ENCODE results near the gene EPHB1.

Gene EPHB1

DNA sequence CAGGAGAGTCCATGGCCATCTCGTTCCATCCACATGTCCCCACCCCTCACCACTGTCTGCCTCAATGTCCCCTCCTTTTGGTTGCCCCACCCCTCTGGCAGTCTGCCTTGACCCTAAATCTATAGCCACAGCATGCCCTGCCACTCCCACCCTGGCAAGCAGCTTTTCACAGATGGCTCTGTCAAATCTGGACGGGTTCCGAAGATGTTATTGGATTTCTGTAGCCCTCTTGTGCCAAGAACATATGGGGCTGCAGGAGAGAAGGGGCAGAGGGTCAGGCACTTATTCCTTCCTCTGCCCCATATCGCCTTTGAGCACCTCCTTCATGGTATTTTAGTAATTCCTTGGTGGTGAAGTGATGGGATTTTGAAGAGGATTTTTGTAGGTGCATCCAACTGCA, 57.1 kb downstream of the EPHB1 start:
- FAIRE-seq: no peak

DNA sequence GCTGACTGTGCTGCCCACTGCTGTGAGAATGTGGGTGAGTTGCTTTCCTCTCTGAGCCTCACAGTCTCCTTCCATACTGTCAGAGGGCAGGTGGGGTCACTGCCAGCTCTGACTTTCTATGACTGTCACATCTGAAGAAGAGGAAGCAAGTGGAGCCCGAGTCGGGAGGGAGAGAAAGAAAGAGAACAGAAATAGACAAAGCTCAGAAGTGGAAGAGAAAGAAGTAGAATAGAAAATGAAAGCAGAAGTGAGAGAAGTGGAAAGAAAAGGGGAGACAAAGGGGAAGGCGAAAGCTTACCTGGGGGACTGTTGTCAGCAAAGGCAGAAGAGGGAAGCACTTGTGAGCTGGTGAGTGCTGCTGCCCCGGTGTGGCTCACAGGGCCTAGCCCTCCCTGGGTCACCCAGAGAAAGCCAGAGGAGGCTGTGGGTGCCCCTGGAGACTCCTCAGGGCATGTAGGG, 57.9 kb downstream of the EPHB1 start:
- no peak for FAIRE-seq

DNA sequence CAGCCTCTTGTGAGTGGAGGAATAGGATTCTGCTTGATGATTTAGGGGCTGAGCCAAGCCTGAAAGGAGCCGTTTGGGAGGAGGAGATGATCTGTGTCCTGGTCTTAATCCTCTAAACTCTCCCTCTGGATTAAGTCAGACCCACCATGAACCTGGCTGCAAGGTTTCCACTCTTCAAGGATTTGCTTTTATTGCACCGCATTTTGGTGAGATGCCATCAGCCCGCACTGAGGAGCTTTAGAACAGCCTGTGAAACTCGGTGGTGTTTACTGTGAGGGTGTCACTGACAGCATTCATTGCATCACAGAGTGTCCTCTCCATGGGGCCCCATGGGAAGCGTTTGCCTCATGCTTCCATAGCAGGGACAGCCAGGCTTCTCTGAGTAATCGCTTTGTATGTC, 59.2 kb downstream of the EPHB1 start:
- FAIRE-seq: no peak

GRCh38 chr3:134857356-134857755, 62.3 kb downstream of the EPHB1 start:
- no peak for FAIRE-seq

- no peak for FAIRE-seq
These were observed 62.8 kb downstream of the EPHB1 start for GRCh38 chr3:134857776-134858362.

GRCh38 chr3:134858441-134859035, 63.5 kb downstream of the EPHB1 start:
- no peak for FAIRE-seq

GRCh38 chr3:134859341-134859740, 64.3 kb downstream of the EPHB1 start:
- FAIRE-seq: no peak

GRCh38 chr3:134860141-134860540, 65.1 kb downstream of the EPHB1 start:
- no peak for FAIRE-seq

- no peak for FAIRE-seq
These were observed 68.9 kb downstream of the EPHB1 start for GRCh38 chr3:134863915-134864314.

DNA sequence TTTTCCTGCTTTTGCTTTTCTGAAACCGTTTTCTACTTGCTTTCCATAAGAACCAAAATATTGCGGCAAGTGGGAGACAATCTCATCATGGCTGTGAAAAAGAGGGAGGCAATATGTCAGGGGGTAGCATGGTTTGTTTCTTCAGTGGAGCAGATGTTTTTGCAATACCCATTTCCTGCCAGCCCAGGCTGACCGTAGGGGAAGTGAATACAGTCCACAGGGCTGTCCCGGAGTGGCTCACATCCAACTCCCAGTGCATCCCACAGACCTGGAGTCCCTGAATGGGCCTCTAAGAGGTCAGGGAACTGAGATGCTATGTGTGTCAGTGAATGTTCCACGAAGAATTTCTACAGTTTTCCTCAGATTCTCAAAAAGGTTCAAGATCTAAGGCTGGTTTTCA, 69.6 kb downstream of the EPHB1 start:
- no peak for FAIRE-seq

DNA sequence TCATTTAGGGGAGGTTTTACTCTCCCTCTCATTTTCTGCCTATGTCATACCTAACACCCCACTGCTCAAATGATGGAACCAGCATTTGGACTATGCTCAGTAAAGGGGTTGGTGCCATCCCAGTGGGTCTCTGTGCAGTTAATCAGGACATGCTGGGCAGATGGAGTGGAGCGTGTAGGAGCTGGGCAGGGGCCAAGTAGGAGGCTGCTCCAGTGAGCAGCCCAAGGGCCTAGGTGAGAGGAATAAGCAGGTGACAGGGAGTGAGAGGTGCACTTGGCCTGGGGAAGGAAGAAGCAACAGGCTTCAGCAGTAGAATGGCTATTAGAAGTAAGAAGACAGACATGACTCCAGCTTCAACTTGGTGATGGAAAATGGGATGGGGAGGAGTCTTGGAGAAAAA, 72.2 kb downstream of the EPHB1 start:
- no peak for FAIRE-seq

GRCh38 chr3:134869153-134869726, 74.2 kb downstream of the EPHB1 start:
- no peak for FAIRE-seq

DNA sequence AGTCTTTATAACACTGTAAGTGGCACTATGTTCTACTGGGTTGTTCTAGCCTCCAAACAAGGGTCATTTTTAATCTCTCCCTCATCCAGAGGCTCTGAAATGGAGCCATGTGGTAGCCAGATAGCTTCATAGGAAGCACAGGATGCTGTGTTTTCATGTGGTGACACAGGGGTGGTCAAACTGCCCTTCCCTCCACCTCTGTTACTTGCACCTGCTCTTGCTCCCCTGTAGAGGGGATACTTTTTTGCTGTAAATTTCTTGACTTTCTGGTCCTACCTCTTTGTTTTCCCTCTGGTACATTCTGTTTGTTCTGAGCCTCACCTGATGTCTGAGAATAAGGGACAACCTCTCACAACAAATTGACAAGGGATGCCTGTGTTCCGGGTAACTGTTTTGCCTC, 76.8 kb downstream of the EPHB1 start:
- no peak for FAIRE-seq

DNA sequence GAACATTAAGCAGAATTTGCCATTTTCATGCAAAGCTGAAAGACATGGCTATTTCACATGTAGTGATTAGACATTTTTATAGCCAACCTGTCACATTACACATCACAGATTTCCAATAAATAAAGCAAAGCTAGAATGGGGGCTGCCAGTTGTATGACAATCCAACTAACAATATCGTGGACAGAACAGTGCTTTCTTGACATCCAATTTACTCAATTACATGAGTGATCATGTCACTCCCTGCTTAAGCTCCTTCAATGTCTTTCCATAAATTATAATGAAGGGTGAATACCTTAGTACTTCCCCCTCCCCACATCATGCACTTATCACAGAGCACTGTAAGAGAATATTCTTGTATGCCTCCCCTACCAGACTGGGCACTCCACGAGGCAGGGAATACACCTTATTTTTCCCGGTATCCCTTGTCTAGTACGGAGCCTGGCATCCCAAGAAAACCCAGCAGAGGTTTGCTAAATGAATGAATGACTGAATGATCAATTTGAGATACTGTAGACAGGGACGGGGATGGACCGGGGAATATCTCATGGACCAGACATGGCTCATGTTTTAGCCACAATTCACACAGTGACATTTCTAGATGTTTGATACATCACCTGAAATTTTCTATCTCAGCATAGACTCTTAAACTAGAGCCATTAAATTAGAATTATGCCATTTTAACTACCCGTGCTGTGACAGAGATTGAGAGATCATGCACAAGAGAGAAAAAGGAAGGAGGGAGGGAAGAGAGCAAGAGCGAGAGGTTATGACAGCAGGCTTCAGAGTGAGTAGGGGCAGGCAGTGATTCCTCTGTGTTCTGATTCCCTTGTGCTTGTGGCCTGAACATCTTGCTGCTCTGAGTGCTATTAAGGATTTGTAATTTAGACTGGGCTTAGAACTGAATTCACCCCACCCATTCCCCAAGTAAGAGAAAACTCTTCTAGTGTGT, 77.7 kb downstream of the EPHB1 start:
- no peak for FAIRE-seq

DNA sequence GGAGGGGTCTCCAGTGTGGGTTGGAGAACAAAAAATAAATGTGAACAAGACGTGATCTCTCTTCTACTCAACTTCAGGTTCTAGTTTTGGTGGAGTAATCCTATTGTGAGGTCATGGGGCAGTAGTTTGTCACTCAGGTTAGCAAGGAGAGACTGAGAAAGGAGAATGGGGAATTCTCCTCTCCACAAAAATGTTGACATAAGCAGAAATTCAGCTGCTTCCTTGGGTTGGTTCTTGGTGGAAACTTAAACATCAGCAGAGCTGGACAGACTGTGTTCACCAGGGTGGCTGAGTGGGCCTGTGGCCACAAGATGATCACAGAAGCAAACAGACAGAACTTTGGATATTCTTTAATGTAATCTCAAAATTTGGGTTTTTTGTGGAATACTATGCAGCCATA, 78.7 kb downstream of the EPHB1 start:
- FAIRE-seq: no peak

DNA sequence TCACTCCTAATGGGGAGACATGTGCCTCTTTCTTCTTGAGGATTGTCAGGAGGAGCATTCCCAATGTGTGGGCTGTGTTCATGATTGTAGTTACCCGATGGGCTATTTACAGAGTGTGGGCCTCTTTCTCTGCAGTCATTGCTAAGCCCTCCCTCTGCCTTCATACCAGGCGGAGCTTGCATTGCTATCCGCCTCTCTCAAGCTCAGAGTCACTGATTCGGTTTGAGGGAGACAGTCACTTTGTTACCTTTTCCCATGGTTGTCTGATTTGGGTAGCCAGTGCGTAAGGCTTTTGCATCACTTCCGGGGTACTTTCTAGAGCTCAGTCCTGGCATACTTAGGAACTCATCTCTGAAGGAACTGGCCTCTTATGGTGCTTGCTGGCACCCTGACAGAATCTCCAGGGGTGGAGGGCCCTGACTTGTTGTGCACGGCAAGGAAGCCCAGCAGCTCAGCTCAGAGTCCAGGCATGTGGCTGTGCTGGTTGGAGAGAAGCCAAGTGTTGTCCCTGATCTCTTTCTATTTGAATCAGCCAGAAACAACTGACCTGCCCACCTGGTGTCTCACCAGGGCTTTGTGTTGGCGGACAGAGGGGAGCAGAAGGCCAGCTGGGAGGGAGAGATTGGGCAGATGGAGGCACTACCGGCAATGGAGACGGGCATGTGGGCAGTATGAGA, 79.8 kb downstream of the EPHB1 start:
- FAIRE-seq: no peak

GRCh38 chr3:134876836-134877235, 81.8 kb downstream of the EPHB1 start:
- no peak for FAIRE-seq

GRCh38 chr3:134877788-134878187, 82.7 kb downstream of the EPHB1 start:
- no peak for FAIRE-seq

DNA sequence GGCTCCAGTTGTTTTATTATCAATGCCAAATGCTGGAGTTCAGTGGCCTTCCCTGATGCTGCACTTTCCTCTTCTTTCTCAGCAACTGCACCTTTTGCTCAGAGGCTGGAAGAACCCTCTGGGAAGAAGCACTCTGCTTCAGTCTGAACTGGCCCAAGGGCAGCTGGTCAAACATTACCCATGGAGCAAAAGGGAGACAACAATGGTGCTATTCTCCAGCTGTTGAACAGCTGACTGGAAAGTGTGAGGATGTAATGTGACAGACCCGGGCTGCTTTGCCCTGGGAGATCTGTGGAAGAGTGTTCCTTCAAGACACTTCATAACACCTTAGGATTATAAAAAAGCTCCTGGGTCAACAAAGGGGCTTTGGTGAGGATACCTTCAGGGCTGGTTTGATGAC, 84.9 kb downstream of the EPHB1 start:
- FAIRE-seq: no peak

- FAIRE-seq: no peak
These were observed 85.4 kb downstream of the EPHB1 start for GRCh38 chr3:134880431-134880830.

DNA sequence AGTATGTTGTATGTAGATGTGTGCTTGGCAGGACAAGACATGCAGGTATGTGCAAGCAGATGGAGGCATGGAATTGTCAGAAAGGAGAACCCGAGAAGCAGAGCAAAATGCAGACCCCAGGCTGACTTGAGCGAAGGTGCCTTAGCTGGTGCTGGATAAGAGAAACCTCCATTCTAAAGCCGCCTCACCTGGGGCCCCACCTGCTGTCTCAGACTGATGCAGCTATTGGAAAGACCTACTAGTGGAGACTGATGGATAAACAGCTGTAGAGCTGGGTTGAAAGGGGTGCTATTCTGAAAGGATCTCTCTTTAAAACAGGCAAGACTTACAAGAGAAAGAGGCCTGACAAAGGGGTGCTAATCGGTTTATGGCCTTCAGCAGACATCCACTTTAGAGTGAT, 86.2 kb downstream of the EPHB1 start:
- FAIRE-seq: no peak

- no peak for FAIRE-seq
These were observed 88.8 kb downstream of the EPHB1 start for GRCh38 chr3:134883697-134884385.

All from islet of Langerhans (tissue), 1 donor.